A549 (cell line): ENCODE results near the gene GTF2IRD1. TPM values are rescaled to one million over a fixed set of nuclear protein-coding genes. Genes with fewer than 3 reads are reported as not detected.
"Not testable (repeated sequence)": the region's sequence is repeated elsewhere in the genome, so short reads cannot be mapped to it uniquely, and the experiment has no call there.

Source experiments
- ATAC-seq, 2 experiments: fragments of 200-7000 bp in 1 of 2; fragments of >200 bp in 1 of 2; cut with Nextera tagmentation in 1 of 2; cut with Tn5 transposase in 1 of 2; 3 replicates each; pipeline versions ENCODE4 v1.8.0 to v1.9.1; 2018 to 2020; ENCODE audit warnings: mild to moderate bottlenecking in 1 of 2, moderate library complexity in 1 of 2
- CTCF ChIA-PET: fragments of 300-600 bp; sonication (Branson Sonifier 250); formaldehyde crosslinking; extraction: SDS; loops from one replicate; lab custom pipeline; 2021; ENCODE audit warnings: antibody characterized with exemption, inconsistent platforms; lab: Yijun Ruan, JAX
- POLR2A ChIA-PET: fragments of 350-600 bp; formaldehyde crosslinking; extraction: SDS; loops from one replicate; lab custom pipeline; 2021; ENCODE audit warnings: antibody characterized with exemption, inconsistent platforms; lab: Yijun Ruan, JAX
- DNase-seq, 2 experiments: peaks; one replicate each; pipeline versions ENCODE4 v3.0.0 to v3.0.0-alpha.2; 2011 to 2016; ENCODE audit warnings: low read depth in 1 of 2, low spot score in 1 of 2
- FAIRE-seq: peaks from 2 replicates; lab custom pipeline; 2011; peaks lifted over from hg19 to GRCh38; lab: Jason Lieb, UNC
- H3K27ac ChIP-seq, 2 experiments: fragments of >200 bp; sonication (Bioruptor Twin); formaldehyde crosslinking; 3 replicates each; pipeline ENCODE4 v1.5.1; 2016 to 2017
- H3K4me1 ChIP-seq: fragments of >200 bp; sonication (Bioruptor Twin); formaldehyde crosslinking; 3 replicates; pipeline ENCODE4 v1.6.1; 2016
- H3K4me2 ChIP-seq: fragments of >200 bp; sonication (Bioruptor Twin); formaldehyde crosslinking; 3 replicates; pipeline ENCODE4 v1.6.1; 2016
- H3K4me3 ChIP-seq: fragments of >200 bp; sonication (Bioruptor Twin); formaldehyde crosslinking; 3 replicates; pipeline ENCODE4 v1.5.1; 2016
- H3K9me3 ChIP-seq: fragments of >200 bp; sonication (Bioruptor Twin); formaldehyde crosslinking; 3 replicates; pipeline ENCODE4 v1.6.1; 2016
- BHLHE40 ChIP-seq: IDR thresholded peaks from 2 replicates; pipeline ENCODE4 v1.6.1; 2012; ENCODE audit warnings: low read depth, low read length, inconsistent platforms
- CEBPB ChIP-seq, 2 experiments: fragments of >200 bp in 1 of 2; sonication (Bioruptor Twin) in 1 of 2; formaldehyde crosslinking in 1 of 2; IDR thresholded peaks; 2 replicates each; pipeline ENCODE4 v1.6.1; 2012 to 2016
- CHD4 ChIP-seq: fragments of 200-600 bp; sonication (generic); IDR thresholded peaks from 2 replicates; pipeline ENCODE4 v1.6.1; 2016; ENCODE audit warnings: antibody characterized with exemption, mild to moderate bottlenecking, borderline replicate concordance
- EHF ChIP-seq: fragments of 250-450 bp; sonication (Bioruptor Pico); IDR thresholded peaks from 2 replicates; pipeline ENCODE4 v1.5.0; 2020; ENCODE audit warnings: mild to moderate bottlenecking
- EP300 ChIP-seq, 2 experiments: fragments of >200 bp; sonication (Bioruptor Twin); formaldehyde crosslinking; IDR thresholded peaks; 2 replicates in 1 of 2; 3 replicates in 1 of 2; pipeline ENCODE4 v1.6.1; 2016 to 2017
- ESRRA ChIP-seq: fragments of 150-350 bp; IDR thresholded peaks from 2 replicates; pipeline ENCODE4 v1.6.1; 2014; ENCODE audit warnings: mild to moderate bottlenecking, low read length, borderline replicate concordance
- GATA3 ChIP-seq: IDR thresholded peaks from 2 replicates; pipeline ENCODE4 v1.6.1; 2012; ENCODE audit warnings: borderline replicate concordance
- JUNB ChIP-seq: fragments of >200 bp; sonication (Bioruptor Twin); formaldehyde crosslinking; IDR thresholded peaks from 2 replicates; pipeline ENCODE4 v1.6.1; 2016
- NFE2L2 ChIP-seq: fragments of 150-350 bp; conservative IDR thresholded peaks from 2 replicates; pipeline ENCODE4 v1.6.1; 2014; ENCODE audit warnings: low read length
- POLR2A ChIP-seq: IDR thresholded peaks from 2 replicates; pipeline ENCODE4 v1.6.1; 2012; ENCODE audit warnings: mild to moderate bottlenecking, low read length
- RCOR1 ChIP-seq: fragments of 150-350 bp; IDR thresholded peaks from 2 replicates; pipeline ENCODE4 v1.6.1; 2014; ENCODE audit warnings: antibody characterized with exemption, low read length, low read depth
- SMC3 ChIP-seq: fragments of >200 bp; sonication (Bioruptor Twin); formaldehyde crosslinking; IDR thresholded peaks from 3 replicates; pipeline ENCODE4 v1.6.1; 2018; ENCODE audit warnings: inconsistent platforms
- SREBF2 ChIP-seq: fragments of 450-650 bp; IDR thresholded peaks from 2 replicates; pipeline ENCODE4 v1.6.1; 2014; ENCODE audit warnings: mild to moderate bottlenecking, moderate library complexity
- TP53 ChIP-seq: fragments of 250-450 bp; sonication (Bioruptor Pico); IDR thresholded peaks from 2 replicates; pipeline ENCODE4 v1.5.0; 2021; ENCODE audit warnings: mild to moderate bottlenecking, moderate library complexity
- WGBS: methylation state at CpG from one replicate; pipeline ENCODE4 v1.1.6; 2017; ENCODE audit errors: missing lambda C conversion rate; 5-methylcytosine and 5-hydroxymethylcytosine counted together
- polyA plus RNA-seq, 4 experiments: library from polyadenylated mRNA; depleted of rRNA in 3 of 4; stranded (reverse); fragments of >200 nt; fragmentation: RNase III in 1 of 4; extraction: RNeasy Plus Mini Kit Qiagen cat#74134 plus additional on column Dnase treatment in 1 of 4; gene quantifications; 2 replicates in 3 of 4; 3 replicates in 1 of 4; pipeline ENCODE4 v1.2.3, GENCODE V29; 2011 to 2017
- TF ChIP-seq, protein P1 (sequence below): fragments of >200 bp; sonication (Bioruptor Twin); formaldehyde crosslinking; IDR thresholded peaks from 3 replicates; pipeline ENCODE4 v1.5.1; 2016
- TF ChIP-seq, protein P2 (sequence below): fragments of 200-600 bp; sonication (generic); IDR thresholded peaks from 2 replicates; pipeline ENCODE4 v1.6.1; 2016; ENCODE audit warnings: antibody characterized with exemption, mild to moderate bottlenecking, moderate library complexity
- TF ChIP-seq, protein P3 (sequence below): IDR thresholded peaks from 2 replicates; pipeline ENCODE4 v1.6.1; 2012
- TF ChIP-seq, protein P4 (sequence below): fragments of 150-350 bp; IDR thresholded peaks from 2 replicates; pipeline ENCODE4 v1.6.1; 2014; ENCODE audit warnings: low read depth, mild to moderate bottlenecking, low read length

GTF2IRD1 gene
- polyA plus RNA-seq, 2 of the 4 experiments (the other 2 are of a cell fraction) = 19.9 to 20.5 TPM

GRCh38 chr7:74561898-74562613 lies 108.3 kb downstream of the GTF2IRD1 start:
- FAIRE-seq = no peak

GRCh38 chr7:74563639-74564038 lies 109.9 kb downstream of the GTF2IRD1 start:
- CTCF ChIA-PET = interaction anchor here (7.5 kb wide), 1 partner anchor 145 kb away, joined by 85 read pairs; no protein-coding TSS in a partner anchor
- not testable (repeated sequence) for DNase-seq, H3K4me2 ChIP-seq, H3K27ac ChIP-seq, H3K4me3 ChIP-seq, H3K9me3 ChIP-seq, ATAC-seq
- WGBS = 91% methylated on average over 6 of the region's 6 CpGs
- peaks cover 17% of the 10 kb centered on the region for H3K4me1 ChIP-seq
- 0 out of 4 replicates have a peak, but pooled peaks of 1 of the 2 experiments have one; percentile 15 for TF ChIP-seq CEBPB (IDR thresholded peaks at IDR 0.05)
- TF ChIP-seq, all 56 proteins: peak for 1; not testable (repeated sequence) for 55
- FAIRE-seq, POLR2A ChIA-PET: not testable (repeated sequence)

More at GRCh38 chr7:74561898-74562613, 108.3 kb downstream of the GTF2IRD1 start:
- ChIA-PET POLR2A (interaction anchor here (0.6 kb wide), 1 partner anchor 220 kb away, joined by 3 read pairs; no protein-coding TSS in a partner anchor), CTCF (interaction anchor here (0.7 to 1.0 kb wide), 5 partner anchors 10 to 706 kb away, joined by 3 to 5 read pairs (median 3); no protein-coding TSS in a partner anchor)
- 0 out of 6 replicates have a peak, but pooled peaks of 1 of the 2 experiments have one; percentile 25 for ATAC-seq
- Histone ChIP-seq H3K27ac (peak overlapping the region in 1 of 2 experiments; percentile 71; a peak in 3 of 6 replicates), H3K9me3 (no peaks in the 10 kb centered on the region), H3K4me1 (peaks cover 8% of the 10 kb centered on the region; the same call in 2 of the 3 replicates), H3K4me3 (no peak overlapping the region), H3K4me2 (no peak overlapping the region)
- TF ChIP-seq EHF = no peak
- DNase-seq = no peak
- WGBS = 80% methylated on average over 10 of the region's 12 CpGs

DNA sequence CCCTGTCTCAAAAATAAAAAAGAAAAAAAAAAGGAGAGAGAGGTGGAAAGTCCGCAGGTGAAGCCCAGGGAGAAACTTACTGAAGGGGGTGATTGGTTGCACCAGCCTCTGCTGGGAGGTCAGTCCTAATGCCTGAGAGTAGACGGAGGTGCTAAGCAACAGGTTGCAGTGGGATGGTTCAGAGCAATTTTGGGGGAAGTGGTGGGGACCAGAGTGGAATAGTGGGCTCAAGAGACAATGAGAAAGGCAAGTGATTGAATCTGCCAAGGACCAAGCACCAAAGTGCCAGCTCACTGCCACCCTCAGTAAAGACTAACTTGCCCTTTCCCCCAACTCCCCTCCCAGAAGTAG lies 113.6 kb downstream of the GTF2IRD1 start:
- CTCF ChIA-PET = interaction anchor here (0.6 to 7.5 kb wide), 30 partner anchors 11 to 320 kb away, joined by 3 to 85 read pairs (median 6); no protein-coding TSS in a partner anchor
- FAIRE-seq = no peak
- no peak overlapping the region for H3K4me2 ChIP-seq
- H3K27ac ChIP-seq = peak overlapping the region; percentile 71 to 82; a peak in 4 of 6 replicates
- POLR2A ChIA-PET = interaction anchor here (0.5 kb wide), 1 partner anchor 23 kb away, joined by 9 read pairs; no protein-coding TSS in a partner anchor
- H3K9me3 ChIP-seq = no peaks in the 10 kb centered on the region
- WGBS = 78% methylated on average over 2 of the region's 2 CpGs
- no peak for ATAC-seq
- no peak overlapping the region for H3K4me3 ChIP-seq
- H3K4me1 ChIP-seq = peaks cover 17% of the 10 kb centered on the region
- no peak for DNase-seq
- TF ChIP-seq POLR2A (no peak), JUNB (no peak), EP300 (IDR thresholded peaks at IDR 0.05) (no peak), CHD4 (no peak), ESRRA (no peak), GATA3 (no peak), NFE2L2 (no peak), SMC3 (no peak), TP53 (CRISPR knock-in tag) (no peak), SREBF2 (no peak), BHLHE40 (no peak), RCOR1 (no peak)
- TF ChIP-seq, protein P1, sequence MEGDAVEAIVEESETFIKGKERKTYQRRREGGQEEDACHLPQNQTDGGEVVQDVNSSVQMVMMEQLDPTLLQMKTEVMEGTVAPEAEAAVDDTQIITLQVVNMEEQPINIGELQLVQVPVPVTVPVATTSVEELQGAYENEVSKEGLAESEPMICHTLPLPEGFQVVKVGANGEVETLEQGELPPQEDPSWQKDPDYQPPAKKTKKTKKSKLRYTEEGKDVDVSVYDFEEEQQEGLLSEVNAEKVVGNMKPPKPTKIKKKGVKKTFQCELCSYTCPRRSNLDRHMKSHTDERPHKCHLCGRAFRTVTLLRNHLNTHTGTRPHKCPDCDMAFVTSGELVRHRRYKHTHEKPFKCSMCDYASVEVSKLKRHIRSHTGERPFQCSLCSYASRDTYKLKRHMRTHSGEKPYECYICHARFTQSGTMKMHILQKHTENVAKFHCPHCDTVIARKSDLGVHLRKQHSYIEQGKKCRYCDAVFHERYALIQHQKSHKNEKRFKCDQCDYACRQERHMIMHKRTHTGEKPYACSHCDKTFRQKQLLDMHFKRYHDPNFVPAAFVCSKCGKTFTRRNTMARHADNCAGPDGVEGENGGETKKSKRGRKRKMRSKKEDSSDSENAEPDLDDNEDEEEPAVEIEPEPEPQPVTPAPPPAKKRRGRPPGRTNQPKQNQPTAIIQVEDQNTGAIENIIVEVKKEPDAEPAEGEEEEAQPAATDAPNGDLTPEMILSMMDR = no peak
- TF ChIP-seq, protein P2, sequence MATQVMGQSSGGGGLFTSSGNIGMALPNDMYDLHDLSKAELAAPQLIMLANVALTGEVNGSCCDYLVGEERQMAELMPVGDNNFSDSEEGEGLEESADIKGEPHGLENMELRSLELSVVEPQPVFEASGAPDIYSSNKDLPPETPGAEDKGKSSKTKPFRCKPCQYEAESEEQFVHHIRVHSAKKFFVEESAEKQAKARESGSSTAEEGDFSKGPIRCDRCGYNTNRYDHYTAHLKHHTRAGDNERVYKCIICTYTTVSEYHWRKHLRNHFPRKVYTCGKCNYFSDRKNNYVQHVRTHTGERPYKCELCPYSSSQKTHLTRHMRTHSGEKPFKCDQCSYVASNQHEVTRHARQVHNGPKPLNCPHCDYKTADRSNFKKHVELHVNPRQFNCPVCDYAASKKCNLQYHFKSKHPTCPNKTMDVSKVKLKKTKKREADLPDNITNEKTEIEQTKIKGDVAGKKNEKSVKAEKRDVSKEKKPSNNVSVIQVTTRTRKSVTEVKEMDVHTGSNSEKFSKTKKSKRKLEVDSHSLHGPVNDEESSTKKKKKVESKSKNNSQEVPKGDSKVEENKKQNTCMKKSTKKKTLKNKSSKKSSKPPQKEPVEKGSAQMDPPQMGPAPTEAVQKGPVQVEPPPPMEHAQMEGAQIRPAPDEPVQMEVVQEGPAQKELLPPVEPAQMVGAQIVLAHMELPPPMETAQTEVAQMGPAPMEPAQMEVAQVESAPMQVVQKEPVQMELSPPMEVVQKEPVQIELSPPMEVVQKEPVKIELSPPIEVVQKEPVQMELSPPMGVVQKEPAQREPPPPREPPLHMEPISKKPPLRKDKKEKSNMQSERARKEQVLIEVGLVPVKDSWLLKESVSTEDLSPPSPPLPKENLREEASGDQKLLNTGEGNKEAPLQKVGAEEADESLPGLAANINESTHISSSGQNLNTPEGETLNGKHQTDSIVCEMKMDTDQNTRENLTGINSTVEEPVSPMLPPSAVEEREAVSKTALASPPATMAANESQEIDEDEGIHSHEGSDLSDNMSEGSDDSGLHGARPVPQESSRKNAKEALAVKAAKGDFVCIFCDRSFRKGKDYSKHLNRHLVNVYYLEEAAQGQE = no peak
- TF ChIP-seq, protein P3, sequence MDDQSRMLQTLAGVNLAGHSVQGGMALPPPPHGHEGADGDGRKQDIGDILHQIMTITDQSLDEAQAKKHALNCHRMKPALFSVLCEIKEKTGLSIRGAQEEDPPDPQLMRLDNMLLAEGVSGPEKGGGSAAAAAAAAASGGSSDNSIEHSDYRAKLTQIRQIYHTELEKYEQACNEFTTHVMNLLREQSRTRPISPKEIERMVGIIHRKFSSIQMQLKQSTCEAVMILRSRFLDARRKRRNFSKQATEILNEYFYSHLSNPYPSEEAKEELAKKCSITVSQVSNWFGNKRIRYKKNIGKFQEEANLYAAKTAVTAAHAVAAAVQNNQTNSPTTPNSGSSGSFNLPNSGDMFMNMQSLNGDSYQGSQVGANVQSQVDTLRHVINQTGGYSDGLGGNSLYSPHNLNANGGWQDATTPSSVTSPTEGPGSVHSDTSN = no peak
- TF ChIP-seq, protein P4, sequence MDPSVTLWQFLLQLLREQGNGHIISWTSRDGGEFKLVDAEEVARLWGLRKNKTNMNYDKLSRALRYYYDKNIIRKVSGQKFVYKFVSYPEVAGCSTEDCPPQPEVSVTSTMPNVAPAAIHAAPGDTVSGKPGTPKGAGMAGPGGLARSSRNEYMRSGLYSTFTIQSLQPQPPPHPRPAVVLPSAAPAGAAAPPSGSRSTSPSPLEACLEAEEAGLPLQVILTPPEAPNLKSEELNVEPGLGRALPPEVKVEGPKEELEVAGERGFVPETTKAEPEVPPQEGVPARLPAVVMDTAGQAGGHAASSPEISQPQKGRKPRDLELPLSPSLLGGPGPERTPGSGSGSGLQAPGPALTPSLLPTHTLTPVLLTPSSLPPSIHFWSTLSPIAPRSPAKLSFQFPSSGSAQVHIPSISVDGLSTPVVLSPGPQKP = no peak
